Parathyroid adenoma (tissue), 2 donors: ENCODE measurements around the gene OSBPL8.

Source experiments
- H2AFZ ChIP-seq: fragments of 300-600 bp; sonication (generic); one replicate; pipeline ENCODE4 v1.7.0; 2017; ENCODE audit warnings: antibody characterized with exemption, mild to moderate bottlenecking
- H3K27ac ChIP-seq: fragments of 300-600 bp; sonication (generic); one replicate; pipeline ENCODE4 v1.7.0; 2017
- H3K27me3 ChIP-seq: fragments of 300-600 bp; sonication (generic); one replicate; pipeline ENCODE4 v1.7.0; 2017; ENCODE audit warnings: low read length; ENCODE audit not compliant: control insufficient read depth, insufficient read depth
- H3K36me3 ChIP-seq: fragments of 300-600 bp; sonication (generic); one replicate; pipeline ENCODE4 v1.7.0; 2017; ENCODE audit warnings: low read length; ENCODE audit not compliant: control insufficient read depth, insufficient read depth
- H3K4me1 ChIP-seq: fragments of 300-600 bp; sonication (generic); one replicate; pipeline ENCODE4 v1.7.0; 2017; ENCODE audit warnings: control low read depth
- H3K4me2 ChIP-seq: fragments of 300-600 bp; sonication (generic); one replicate; pipeline ENCODE4 v1.7.0; 2017; ENCODE audit warnings: low read length
- H3K4me3 ChIP-seq: fragments of 300-600 bp; sonication (generic); one replicate; pipeline ENCODE4 v1.7.0; 2017; ENCODE audit warnings: low read depth, low read length
- H3K79me2 ChIP-seq: fragments of 300-600 bp; sonication (generic); one replicate; pipeline ENCODE4 v1.7.0; 2017; ENCODE audit warnings: control low read depth
- H3K9ac ChIP-seq: fragments of 300-600 bp; sonication (generic); one replicate; pipeline ENCODE4 v1.7.0; 2017; ENCODE audit warnings: mild to moderate bottlenecking
- H3K9me3 ChIP-seq: fragments of 300-600 bp; sonication (generic); one replicate; pipeline ENCODE4 v1.7.0; 2017; ENCODE audit warnings: low read length; ENCODE audit not compliant: control insufficient read depth
- CTCF ChIP-seq: fragments of 300-600 bp; sonication (generic); IDR thresholded peaks from one replicate; pipeline ENCODE4 v1.7.0; 2017; ENCODE audit warnings: antibody characterized with exemption, mild to moderate bottlenecking
- donor health status: primary hyperparathyroidism.

The OSBPL8 gene

DNA sequence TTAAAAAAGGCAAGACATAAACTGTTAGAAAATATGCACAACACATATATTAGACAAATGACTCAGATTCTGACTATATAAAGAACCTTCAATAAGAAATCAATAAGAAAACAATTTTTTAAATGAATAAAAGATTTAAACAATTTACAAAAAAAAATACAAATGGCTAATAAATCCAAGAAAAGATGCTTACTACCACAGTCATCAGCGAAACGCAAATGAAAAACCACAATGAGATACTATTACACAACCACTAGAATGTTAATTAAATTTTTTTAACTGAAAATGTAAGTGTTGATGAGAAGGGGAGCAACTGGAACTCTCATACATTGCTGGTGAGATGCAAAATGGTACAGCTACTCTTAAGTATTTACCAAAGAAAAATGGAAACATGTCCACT, 24.4 kb downstream of the OSBPL8 start:
- Histone ChIP-seq H3K27ac (no peak overlapping the region), H3K9me3 (no peaks in the 10 kb centered on the region), H3K9ac (no peak overlapping the region), H3K4me3 (no peak overlapping the region), H3K79me2 (no peaks in the 10 kb centered on the region), H3K4me1 (no peaks in the 10 kb centered on the region), H3K36me3 (no peaks in the 10 kb centered on the region), H2AFZ (no peak overlapping the region), H3K27me3 (no peaks in the 10 kb centered on the region), H3K4me2 (no peak overlapping the region)
- TF ChIP-seq CTCF = no peak

GRCh38 chr12:76533331-76533730, 26.2 kb downstream of the OSBPL8 start:
- H3K79me2 ChIP-seq = peaks cover 4% of the 10 kb centered on the region
- TF ChIP-seq CTCF = no peak
- no peaks in the 10 kb centered on the region for H3K27me3 ChIP-seq
- H2AFZ ChIP-seq = no peak overlapping the region
- H3K4me2 ChIP-seq = no peak overlapping the region
- H3K4me1 ChIP-seq = no peaks in the 10 kb centered on the region
- H3K9ac ChIP-seq = no peak overlapping the region
- H3K27ac ChIP-seq = no peak overlapping the region
- no peak overlapping the region for H3K4me3 ChIP-seq
- no peaks in the 10 kb centered on the region for H3K36me3 ChIP-seq
- no peaks in the 10 kb centered on the region for H3K9me3 ChIP-seq

DNA sequence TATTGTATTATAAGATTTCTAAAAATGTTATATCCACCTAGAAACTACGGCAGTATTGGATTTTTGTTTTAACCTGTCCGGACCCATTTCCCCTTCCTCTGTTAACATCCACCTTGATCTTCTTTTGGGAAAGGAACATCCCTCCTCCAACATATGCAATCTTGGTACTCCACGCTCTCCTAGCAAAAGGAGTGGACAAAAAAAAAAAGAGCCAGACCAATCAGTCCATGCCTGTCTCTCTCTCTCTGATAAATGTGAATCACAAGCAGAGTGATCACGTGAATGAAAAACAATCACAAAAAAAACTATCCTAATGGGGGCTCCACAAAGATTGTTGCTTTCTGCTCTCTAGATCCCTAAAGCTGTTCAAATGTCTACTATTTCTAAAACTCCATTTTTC, 27.1 kb downstream of the OSBPL8 start:
- Histone ChIP-seq H3K9ac (no peak overlapping the region), H2AFZ (no peak overlapping the region), H3K9me3 (no peaks in the 10 kb centered on the region), H3K27ac (no peak overlapping the region), H3K4me3 (no peak overlapping the region), H3K4me2 (no peak overlapping the region), H3K79me2 (peaks cover 8% of the 10 kb centered on the region), H3K27me3 (no peaks in the 10 kb centered on the region), H3K36me3 (no peaks in the 10 kb centered on the region), H3K4me1 (no peaks in the 10 kb centered on the region)
- TF ChIP-seq CTCF = no peak

GRCh38 chr12:76531056-76531455, 28.5 kb downstream of the OSBPL8 start:
- Histone ChIP-seq H3K4me1 (no peaks in the 10 kb centered on the region), H3K79me2 (peaks cover 14% of the 10 kb centered on the region), H3K4me2 (no peak overlapping the region), H3K27me3 (no peaks in the 10 kb centered on the region), H3K4me3 (no peak overlapping the region), H3K9ac (no peak overlapping the region), H3K9me3 (no peaks in the 10 kb centered on the region), H2AFZ (no peak overlapping the region), H3K36me3 (no peaks in the 10 kb centered on the region), H3K27ac (no peak overlapping the region)
- no peak for TF ChIP-seq CTCF

DNA sequence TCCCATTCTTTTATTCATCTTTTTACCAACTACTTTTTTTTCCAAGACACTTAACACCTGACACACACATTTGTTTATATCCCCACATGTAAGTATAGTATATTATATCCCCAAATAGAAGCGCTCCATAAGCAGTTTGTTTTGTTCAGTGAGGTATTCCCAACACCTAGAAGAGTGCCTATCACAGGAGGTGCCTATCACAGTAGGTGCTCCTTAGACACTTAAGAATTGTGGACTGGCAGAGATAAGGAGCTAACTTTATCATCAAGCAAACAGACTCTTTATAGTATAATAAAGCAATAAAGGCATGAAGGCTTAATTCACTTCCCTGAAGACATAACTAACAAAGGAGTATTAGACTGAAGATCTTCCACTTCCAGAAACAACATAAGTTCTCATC, 29.1 kb downstream of the OSBPL8 start:
- no peak for TF ChIP-seq CTCF
- Histone ChIP-seq H3K27me3 (no peaks in the 10 kb centered on the region), H3K4me1 (no peaks in the 10 kb centered on the region)

More for the DNA sequence above, 29.1 kb downstream of the OSBPL8 start:
- Histone ChIP-seq H3K36me3 (no peaks in the 10 kb centered on the region), H3K9ac (no peak overlapping the region), H3K79me2 (peaks cover 14% of the 10 kb centered on the region), H3K4me2 (no peak overlapping the region), H3K4me3 (no peak overlapping the region), H3K9me3 (no peaks in the 10 kb centered on the region), H2AFZ (no peak overlapping the region), H3K27ac (no peak overlapping the region)
